DND-41 (cell line): ENCODE measurements around the gene MRPL34.

Experiments
- CTCF ChIP-seq: IDR thresholded peaks from 2 replicates; pipeline ENCODE4 v1.5.1; 2012; ENCODE audit warnings: borderline replicate concordance, low read length, moderate library complexity, mild to moderate bottlenecking; ENCODE audit not compliant: poor library complexity, severe bottlenecking; ENCODE audit errors: extremely low read depth
- EZH2 ChIP-seq: IDR thresholded peaks from 3 replicates; pipeline ENCODE4 v1.6.1; 2012; ENCODE audit warnings: borderline replicate concordance, low read depth, mild to moderate bottlenecking, moderate library complexity, low read length, inconsistent platforms; ENCODE audit not compliant: severe bottlenecking

DNA sequence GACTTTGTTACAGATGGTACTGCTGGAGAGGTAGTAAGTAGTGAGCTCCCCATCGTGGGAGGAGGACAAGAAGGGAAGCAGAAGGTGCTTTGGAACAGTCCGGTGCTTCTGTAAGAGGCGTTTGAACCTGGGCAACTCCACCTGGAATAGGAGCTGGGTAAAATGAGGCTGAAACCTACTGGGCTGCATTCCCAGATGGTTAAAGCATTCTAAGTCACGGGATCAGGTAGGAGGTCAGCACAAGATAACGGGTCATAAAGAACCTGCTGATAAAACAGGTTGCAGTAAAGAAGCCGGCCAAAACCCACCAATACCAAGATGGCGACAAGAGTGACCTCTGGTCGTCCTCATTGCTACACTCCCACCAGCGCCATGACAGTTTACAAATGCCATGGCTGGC, 18.9 kb upstream of the MRPL34 start:
- TF ChIP-seq EZH2 (no peak), CTCF (no peak)
